ENCODE results near the gene TSBP1.

GRCh38 chr6:32406857-32407256, 35.2 kb upstream of the TSBP1 start, which contains the start of gene BTNL2:
- no peak for TF ChIP-seq MAX (IDR thresholded peaks at IDR 0.05)
- TF ChIP-seq EP300 (IDR thresholded peaks at IDR 0.05; ENCODE audit: borderline replicate concordance in 1 of 2, low read depth in 2 of 2, low read length in 2 of 2) = no peak
- no peak for TF ChIP-seq CTCF (IDR thresholded peaks at IDR 0.05; ENCODE audit: control extremely low read depth in 1 of 3, insufficient read depth in 1 of 3, low read depth in 1 of 3, low read length in 3 of 3)
- TF ChIP-seq EZH2 (IDR thresholded peaks at IDR 0.05; ENCODE audit: low read depth, low read length, severe bottlenecking) = no peak
- TF ChIP-seq SUZ12 (IDR thresholded peaks at IDR 0.05; ENCODE audit: low read length) = no peak
- no peak for TF ChIP-seq EGR1 (IDR thresholded peaks at IDR 0.05; ENCODE audit: borderline replicate concordance, low read depth, low read length)
- no peak for TF ChIP-seq TBP (IDR thresholded peaks at IDR 0.05; ENCODE audit: low read depth, low read length)
- no peak for TF ChIP-seq GABPA (IDR thresholded peaks at IDR 0.05; ENCODE audit: borderline replicate concordance, insufficient read depth, low read length)
- TF ChIP-seq POU5F1 (IDR thresholded peaks at IDR 0.05; ENCODE audit: low read depth, low read length) = no peak
